22Rv1 (cell line): Measurements from ENCODE around the gene MEIOSIN.

Source experiments
- H3K27ac ChIP-seq: fragments of 450-650 bp; 2 replicates; pipeline ENCODE4 v1.5.1; 2017
- ZFX ChIP-seq: fragments of 450-650 bp; IDR thresholded peaks from 2 replicates; pipeline ENCODE4 v1.6.1; 2017; ENCODE audit warnings: antibody characterized with exemption, borderline replicate concordance
- TF ChIP-seq, protein P1 (sequence below): fragments of 450-650 bp; IDR thresholded peaks from 2 replicates; pipeline ENCODE4 v1.5.1; 2017; ENCODE audit warnings: mild to moderate bottlenecking

Gene MEIOSIN

DNA sequence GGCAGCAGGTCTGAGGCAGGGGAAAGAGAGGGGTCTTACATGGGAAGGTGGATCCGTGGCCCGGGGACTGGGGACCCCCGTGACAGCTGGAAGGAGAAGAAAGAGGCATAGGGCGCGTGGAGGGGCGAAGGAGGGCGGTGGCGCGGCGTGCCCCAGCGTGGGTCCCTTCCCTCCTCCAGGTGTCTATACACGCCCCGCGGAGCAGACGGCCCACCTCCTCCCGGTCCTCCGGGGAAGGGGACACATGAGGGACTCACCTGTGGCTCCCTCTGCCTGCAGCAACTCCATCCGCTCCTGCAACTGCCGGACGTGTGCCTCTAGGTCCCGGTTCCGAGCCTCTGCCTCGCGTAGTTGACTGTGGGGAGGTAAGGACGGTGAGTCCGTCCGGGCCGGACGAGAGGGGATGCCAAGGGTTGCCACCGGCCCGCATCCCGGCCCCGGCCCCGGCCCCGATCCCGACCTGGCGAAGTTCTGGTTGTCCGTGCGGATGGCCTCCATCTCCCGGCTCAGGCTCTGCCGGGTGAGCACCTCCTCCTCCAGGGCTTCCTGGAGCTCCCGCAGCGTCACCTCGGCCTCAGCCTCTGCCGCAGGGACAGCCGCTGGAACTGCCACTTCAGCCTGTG lies 38.2 kb downstream of the MEIOSIN start:
- H3K27ac ChIP-seq, result peak overlapping the region; percentile 96
- TF ChIP-seq, protein P1, sequence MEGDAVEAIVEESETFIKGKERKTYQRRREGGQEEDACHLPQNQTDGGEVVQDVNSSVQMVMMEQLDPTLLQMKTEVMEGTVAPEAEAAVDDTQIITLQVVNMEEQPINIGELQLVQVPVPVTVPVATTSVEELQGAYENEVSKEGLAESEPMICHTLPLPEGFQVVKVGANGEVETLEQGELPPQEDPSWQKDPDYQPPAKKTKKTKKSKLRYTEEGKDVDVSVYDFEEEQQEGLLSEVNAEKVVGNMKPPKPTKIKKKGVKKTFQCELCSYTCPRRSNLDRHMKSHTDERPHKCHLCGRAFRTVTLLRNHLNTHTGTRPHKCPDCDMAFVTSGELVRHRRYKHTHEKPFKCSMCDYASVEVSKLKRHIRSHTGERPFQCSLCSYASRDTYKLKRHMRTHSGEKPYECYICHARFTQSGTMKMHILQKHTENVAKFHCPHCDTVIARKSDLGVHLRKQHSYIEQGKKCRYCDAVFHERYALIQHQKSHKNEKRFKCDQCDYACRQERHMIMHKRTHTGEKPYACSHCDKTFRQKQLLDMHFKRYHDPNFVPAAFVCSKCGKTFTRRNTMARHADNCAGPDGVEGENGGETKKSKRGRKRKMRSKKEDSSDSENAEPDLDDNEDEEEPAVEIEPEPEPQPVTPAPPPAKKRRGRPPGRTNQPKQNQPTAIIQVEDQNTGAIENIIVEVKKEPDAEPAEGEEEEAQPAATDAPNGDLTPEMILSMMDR, result no peak
- no peak for TF ChIP-seq ZFX

DNA sequence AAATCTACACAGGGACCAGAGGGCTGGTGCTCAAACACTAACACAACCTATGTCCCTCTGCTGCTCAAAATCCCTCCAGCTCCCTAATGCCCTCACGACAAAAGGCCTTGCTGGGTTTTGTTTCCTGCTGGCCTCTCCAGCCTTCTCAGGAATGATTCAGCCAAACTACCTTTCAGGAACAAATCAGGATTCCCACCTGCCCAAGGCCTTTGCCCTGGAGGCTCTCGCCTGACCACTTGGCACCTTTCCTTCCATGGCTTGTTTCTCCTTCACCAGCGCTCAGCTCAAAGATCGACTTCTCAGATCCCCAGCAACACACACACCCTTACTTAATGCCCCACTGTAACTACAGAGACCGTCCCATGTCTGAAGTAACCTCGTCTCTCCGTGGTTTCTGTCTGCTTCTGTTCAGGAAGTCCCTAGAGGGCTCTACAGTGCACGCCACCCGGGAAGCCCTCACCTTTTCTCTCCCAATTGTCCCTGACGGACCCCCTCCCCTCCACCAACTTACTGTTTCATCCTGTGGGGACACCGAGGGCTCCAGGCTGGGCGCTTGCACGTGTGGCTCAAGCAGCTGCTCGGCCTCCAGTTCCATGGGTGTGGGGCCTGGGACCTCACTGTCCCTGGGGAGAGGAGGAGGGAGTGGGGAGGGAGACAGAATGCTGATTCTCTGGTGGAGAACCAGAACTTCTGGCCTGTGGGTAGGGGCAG lies 39.0 kb downstream of the MEIOSIN start:
- TF ChIP-seq, protein P1, result no peak
- no peak for TF ChIP-seq ZFX
- H3K27ac ChIP-seq, result peak overlapping the region; percentile 96

DNA sequence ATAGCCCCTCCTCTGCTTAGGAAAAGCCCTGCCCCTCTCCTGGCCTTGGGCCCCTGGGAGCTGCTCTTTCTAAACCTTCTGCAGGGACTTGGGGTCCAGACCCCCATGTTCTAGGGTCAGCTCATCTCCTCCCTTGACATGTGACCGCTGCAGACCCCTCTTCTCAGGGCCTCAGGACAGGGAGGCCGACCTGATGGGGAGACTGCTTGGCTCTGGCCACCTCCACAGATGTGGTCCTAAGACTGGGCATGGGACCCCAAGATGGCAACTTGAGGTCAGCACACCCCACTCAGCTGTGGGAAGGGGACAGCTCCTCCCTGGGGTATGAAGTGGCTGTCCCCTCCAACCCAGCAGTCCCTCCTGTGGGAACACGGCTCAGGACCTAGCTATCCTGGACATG lies 39.7 kb downstream of the MEIOSIN start:
- peak overlapping the region; percentile 96 for H3K27ac ChIP-seq
- TF ChIP-seq ZFX, result no peak
- TF ChIP-seq, protein P1, result no peak

DNA sequence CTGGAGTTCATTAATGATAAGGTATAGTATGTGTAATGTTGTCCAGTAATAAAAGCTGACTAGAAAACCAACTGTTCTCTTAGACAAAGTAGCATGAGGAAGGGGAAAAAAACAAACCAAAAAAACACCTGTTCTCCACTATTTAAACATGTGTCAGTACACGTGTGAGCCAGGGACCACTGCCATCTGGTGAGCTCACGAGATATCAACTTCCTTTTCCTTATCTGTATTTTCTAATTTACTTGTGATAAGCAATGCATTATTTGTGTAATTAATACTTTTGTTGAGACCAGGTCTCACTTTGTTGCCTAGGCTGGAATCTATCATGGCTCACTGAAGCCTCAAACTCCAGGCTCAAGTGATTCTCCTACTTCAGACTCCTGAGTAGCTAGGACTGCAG lies 40.1 kb downstream of the MEIOSIN start:
- TF ChIP-seq, protein P1, result no peak
- no peak for TF ChIP-seq ZFX
- peak overlapping the region; percentile 96; the same call in 1 of the 2 replicates for H3K27ac ChIP-seq

DNA sequence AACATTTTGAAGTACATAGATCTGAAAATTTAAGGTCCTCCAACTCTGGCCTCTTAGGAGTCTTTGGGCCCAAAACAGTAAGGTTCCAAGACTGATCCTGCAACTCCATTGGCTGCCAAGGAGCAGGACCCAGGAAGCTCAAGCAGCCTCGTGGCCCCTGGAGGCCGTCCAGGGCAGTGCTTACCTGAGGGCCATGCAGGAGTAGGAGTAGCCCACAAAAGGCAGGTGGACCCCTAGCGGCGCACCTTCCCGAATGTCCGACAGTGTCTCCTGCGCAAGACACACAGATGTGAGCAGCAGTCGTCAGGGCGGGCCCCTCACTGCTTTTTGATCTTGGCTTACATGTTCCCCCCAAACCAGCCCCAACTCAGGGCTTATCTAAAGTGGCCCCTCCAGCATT lies 41.5 kb downstream of the MEIOSIN start:
- H3K27ac ChIP-seq, result 0 out of 2 replicates have a peak overlapping the region, but pooled peaks have one; percentile 17
- TF ChIP-seq, protein P1, result peak; percentile 13; the same call in 1 of the 2 replicates
- no peak for TF ChIP-seq ZFX

DNA sequence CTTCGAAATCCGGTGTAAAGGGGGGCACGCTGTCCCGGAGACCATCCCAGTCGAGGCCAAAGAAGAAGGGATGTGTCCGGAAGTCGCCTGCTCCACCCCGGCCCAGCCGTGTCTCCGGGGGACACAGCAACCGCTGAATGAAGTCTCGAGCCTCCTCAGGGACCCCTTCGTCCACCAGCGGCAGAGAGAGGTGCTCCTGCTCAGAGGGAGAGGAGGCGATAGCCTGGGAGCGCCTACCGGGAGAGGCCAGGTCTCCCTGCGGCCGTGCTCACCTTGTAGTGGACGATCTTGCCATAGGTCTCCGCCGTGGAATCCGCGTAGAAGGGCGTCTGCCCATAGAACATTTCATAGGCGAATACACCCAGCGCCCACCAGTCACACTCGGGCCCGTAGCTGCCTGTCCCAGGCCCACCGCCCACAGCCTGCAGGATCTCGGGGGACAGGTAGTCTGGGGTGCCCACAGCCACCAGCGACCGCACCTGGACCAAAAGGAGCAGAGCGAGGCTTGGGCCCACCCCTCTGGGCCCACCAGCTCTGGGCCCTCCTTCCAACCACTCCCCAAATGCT lies 44.2 kb downstream of the MEIOSIN start:
- H3K27ac ChIP-seq, result no peak overlapping the region

More for the DNA sequence above, 44.2 kb downstream of the MEIOSIN start:
- TF ChIP-seq, protein P1, result no peak
- TF ChIP-seq ZFX, result no peak
